Measurements from ENCODE around the gene ZWILCH.

Gene ZWILCH

DNA sequence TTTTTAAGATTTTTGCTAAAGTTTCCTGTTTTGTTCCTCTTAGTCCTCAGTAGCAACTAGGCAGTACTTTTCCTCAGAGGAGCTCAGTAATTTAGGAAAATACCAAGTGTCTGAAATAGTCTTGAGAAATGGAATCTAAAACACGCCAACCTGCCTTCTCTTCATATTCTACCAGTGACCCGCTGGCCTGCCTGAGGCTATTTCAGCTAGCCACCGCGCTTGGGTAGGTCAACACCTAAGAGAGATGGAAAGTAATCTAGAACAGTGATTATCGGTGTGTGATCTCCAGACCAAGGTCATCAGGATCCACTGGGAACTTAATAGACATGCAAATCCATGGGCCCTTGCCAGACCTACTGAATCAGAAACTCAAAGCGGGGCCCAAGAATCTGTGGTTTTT is 53.1 kb downstream of the ZWILCH start:
- DNase-seq = no peak

DNA sequence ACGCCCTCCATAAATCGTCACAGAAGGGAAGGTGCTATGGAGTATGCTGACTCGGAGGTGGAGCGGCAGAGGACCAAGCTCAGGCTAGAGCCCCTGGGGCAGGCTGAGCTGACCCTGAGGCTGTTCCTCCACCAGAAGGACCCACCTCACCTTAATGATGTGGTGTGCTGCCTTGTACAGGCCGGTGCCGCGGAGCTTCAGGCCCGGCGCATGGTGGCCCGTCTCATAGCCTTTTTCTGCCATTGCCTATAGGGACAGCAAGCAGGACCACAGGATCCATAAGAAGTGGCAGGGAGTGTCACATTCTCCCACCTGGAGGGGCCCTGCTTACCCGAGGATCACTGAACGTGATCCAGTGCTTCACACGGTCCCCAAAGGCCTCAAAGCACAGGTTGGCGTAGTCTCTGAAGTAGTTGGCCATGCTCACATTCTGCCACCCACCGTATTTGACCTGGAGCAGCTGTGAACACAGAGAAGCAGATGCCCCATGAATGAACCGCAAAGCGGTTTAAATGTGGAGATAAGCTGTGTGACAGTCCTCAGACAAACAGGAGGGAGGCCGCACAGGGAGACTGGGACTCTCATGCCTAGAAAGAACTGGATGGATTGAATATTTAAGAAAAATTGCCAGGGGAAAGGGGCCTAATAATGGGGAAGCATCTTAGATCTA is 55.9 kb downstream of the ZWILCH start:
- DNase-seq = no peak

DNA sequence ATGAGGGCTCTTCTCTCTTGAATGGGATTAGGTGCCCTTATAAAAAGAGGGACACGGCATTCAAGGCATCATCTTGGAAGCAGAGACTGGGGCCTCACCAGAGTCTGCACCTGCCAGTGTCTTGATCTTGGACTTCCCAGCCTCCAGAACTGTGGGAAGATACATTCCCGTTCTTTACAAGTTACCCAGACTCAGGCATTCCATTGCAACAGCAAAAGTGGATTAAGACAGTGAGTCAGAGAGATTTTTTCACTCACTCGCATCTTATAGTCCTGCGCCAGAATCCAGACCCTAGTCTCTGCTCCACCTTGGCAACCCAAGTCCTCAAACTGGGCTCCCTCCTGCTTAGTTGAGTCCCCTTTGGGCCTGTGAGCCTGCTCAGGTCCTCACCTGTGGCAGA is 58.0 kb downstream of the ZWILCH start:
- DNase-seq = no peak

DNA sequence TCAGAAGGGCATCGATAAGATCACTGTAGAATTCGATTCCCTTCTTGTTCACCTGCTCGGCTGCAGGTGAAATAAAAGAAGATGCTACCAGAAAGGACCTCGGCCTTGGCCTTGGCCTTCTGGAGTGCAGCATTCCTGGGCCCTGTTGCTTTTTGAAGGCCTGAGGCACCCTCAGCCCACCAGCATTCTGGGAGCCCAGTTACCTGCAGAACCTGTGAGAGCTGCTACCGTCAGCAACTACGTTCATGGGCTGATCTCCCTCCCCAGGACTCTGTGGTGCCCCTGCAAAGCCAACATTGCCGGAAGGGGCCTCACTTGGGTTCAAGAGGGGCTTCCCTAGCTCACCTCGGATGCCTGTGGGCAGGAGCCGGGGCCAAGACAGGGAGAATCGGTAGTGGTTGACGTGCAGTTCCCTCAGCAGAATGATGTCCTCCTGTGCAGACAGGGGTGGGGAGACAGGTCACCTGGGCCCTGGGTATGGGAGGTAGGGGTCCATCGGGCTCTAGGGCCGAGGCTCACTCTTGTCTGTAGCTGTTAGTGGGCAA is 58.5 kb downstream of the ZWILCH start:
- DNase-seq = no peak

DNA sequence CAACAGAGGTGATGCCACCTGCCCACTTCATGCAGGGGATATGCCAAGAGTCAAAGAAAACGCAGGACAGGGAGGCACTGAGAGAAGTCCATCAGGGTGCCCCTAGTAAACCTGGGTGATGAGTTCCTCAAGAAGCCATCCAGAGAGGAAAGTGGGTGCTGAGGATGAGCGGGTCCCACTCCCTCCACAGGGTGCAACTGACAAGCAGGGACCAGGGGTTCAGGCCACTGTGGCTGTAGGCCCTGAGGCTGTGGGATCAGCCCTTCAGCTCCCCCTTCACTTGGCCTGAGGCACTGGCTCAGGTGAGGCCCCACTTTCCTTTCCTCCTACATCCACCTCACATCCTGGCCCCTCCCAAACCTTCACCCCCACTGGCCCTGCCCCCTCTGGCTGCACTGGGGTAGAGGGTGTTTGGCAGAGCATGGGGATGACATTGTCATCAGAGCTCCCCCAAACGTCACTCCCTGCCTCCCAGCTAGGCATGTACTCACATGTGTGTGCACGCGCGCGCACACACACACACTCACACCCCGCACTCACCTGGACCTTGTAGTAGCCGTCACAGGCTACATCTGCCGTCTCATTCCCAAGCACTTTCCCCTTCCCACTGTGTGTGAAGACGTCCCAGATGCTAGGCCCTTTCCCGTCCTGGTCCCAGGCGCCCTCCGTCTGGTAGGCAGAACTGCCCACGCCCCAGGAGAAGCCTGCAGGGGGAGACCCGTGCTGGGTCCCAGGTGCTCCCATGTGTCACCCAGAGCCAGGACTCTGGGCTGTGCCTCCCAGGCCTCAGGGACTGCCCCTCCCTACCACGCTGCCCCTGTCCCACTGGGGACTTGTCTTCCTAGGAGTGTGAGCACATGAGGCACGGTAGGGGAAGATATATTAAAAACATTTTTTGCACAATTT is 59.3 kb downstream of the ZWILCH start:
- no peak for DNase-seq

DNA sequence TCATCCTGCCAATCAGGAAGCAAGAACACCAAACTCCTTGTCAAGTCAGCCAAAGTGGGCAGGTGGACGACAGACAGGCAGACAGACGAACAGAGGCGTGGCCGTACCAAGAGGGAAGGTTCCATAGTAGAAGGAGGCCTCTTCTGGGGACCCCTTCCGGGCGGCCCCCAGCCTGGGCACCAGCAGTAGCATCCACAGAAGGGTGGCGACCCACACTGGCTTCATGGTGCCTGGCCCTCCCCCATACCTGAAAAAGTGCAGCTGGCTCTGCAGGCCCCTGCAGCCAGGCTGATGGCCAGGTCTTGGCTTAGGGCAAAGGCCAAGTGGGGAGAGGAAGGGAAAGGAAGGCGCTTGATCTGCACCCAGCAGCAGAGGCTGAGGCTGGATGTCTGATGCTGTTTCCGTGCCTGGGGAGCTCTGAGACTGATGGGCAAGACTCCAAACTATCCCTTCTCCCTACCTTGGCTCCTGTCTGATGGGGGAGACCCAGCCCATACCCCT is 60.1 kb downstream of the ZWILCH start:
- no peak for DNase-seq

DNA sequence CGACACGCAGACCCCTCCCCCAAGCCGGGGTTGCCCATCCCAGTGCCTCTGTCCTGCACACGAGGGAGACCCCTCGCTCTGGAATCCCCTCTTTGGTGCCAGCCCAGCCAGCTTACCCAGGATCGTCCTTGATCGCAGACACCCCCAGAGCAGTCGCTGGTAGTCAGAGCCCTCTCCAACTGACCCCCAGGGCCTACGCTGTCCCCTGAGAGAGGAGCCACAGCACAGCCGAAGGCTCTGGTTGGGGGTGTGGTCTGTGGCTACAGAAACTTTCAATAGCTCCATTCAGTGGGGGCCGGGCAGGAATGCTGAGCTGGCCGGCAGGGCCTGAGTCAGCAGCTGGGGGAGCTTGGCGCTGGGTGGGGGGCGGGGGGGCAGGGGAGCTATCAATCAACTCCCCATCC is 60.6 kb downstream of the ZWILCH start, which contains the start of gene LCTL:
LCTL (minus strand) TSS at position 258 of the 404 bp plus-strand sequence. CDS start 633 bp downstream, outside the sequence.
- DNase-seq = no peak

DNA sequence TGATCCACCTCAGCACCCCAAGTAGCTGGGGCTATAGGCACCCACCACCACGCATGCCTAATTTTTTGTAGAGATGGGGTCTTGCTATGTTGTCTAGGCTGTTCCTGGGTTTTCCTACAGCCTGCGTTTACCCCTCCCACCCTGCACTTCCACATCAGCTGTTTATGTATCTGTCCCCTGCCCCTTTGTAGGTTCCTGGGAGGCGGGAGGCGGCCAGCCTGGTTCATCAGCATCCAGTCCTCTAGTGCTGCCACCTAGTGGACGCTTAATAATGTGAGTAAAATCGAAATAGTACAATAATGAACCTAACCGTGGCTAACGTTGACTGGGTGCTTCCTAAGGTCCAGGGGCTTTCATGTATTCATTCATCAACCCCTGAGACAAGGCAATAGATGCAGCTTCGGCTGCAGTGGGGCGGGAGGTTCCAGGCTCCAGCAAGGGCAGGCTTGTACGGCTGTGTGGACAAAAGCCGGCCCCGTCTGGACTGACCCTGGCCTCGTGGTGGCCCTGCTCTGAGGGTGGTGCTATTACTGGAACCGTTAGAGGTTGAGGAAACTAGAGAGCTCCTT is 61.9 kb downstream of the ZWILCH start:
- DNase-seq = peak; percentile 37

DNA sequence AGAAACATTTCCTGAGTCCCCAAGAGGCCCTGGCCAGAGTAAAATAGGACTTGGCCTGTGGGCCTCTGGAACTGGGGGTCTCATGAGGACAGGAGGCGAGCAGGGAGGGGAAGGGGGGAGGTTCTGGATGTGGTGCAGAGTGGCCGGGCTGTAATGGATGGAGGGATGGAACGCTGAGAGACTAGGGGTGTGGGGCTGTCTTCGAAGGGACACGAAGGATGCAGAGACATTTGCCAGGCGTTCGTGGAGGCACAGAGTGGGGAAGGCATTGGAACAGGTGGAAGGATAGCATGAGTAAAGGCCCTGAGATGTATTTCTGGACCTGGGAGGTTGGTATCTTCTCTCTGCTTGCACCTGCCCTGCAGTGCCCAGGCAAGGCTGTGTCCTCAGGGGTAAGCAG is 62.8 kb downstream of the ZWILCH start:
- DNase-seq = no peak

DNA sequence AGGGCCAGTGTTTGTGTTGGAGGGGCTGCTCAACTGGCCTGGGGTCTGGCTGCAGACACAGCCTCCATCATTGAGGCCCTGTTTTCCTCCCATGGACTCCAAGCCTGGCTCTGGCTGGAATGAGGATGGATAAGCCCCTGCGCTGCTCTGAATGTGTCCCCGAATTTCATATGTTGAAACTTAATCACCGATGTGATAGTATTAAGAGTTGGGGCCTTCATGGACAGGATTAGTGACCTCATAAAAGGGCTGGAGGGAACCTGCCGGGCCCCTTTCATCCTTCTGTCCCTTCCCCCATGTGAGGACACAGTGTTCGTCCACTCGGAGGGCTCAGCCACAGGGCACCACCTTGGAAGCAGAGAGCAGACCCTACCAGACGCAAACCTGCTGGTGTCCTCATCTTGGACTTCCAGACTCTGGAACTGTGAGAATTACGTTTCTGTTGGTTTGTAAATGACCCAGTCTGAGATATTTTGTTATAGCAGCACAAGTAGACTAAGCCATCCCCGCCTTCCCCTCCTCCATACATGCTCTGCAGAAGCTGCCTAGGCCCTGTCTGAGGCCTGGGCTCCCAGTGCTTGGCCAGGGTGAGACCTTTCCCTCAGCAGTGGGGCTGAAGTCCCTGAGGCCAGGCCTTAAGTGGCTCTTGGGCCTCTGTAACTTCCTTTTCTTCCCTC is 64.5 kb downstream of the ZWILCH start:
- DNase-seq = no peak

DNA sequence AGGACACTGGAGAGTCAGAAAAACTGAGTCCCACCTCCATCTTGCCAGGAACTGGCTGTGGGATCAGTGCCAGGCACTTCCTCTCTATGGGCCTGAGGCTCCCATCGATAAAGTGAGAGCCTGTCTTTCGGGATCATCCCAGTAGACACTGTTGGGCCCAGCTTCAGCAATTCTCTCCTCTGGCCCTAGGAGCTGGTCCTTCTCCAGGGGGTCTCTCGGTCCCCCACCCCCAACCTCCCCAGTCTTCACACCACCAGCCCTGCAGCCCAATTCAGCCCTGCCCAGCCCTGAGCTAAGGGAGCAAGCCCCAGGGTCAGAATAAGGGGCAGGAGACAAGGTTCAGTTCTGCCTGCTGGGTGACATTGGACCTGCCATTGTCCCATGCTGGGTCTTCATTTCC is 65.2 kb downstream of the ZWILCH start:
- DNase-seq = no peak

DNA sequence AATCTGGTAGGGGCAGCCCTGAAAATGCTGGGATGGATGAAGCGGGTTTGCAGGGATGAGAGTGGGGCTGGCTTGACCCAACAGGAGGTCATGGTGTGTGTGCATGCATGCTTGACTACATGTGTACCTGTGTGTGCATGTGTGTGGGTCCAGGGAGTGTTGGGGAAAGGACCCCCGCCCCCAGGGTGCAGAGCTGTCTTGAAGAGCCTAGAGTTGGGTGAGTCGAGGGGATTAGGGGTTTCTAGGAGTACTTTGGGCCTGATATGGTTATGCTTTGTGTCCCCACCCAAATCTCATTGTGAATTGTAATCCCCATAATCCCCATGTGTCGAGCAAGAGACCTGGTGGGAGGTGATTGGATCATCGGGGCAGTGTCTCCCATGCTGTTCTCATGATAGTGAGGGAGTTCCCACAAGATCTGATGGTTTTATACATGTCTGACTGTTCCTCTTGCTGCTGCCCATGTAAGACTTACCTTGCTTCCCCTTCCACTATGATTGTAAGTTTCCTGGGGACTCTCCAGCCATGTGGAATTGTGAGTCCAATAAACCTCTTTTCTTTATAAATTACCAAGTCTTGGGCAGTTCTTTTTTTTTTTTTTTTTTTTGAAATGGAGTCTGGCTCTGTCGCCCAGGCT is 65.8 kb downstream of the ZWILCH start:
- DNase-seq = no peak

DNA sequence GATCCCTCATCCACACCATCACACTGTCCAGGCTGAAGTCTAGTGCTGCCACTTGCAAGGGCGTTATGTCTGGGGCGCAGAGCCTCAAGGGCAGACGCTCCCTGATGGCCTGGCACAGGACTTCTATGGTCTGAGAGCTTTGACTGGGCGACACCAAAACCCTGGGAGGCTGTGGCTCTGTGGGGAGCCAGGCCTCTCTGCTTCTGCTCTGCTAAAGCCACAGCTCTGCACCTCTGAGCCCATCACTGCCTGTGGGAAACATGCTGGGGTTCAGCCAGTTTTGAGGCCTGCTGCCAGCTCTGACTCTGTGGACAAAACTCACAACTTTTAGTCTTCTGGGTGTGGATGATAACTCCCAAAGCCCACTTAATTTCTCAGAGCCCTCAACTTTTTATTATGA is 67.0 kb downstream of the ZWILCH start:
- peak; percentile 3 for DNase-seq

DNA sequence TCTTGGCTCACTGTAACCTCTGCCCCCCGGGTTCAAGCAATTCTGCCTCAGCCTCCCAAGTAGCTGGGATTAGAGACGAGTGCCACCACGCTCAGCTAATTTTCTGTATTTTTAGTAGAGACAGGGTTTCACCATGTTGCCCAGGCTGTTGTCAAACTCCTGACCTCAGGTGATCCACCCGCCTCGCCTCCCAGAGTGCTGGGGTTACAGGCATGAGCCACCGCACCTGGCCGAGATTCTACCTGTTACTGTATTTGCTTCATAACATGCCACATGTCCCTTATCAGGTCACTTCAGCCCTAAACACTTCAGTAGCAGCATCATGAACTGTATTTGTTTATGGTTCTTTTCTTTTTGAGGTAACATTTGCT is 68.2 kb downstream of the ZWILCH start:
- DNase-seq = no peak

DNA sequence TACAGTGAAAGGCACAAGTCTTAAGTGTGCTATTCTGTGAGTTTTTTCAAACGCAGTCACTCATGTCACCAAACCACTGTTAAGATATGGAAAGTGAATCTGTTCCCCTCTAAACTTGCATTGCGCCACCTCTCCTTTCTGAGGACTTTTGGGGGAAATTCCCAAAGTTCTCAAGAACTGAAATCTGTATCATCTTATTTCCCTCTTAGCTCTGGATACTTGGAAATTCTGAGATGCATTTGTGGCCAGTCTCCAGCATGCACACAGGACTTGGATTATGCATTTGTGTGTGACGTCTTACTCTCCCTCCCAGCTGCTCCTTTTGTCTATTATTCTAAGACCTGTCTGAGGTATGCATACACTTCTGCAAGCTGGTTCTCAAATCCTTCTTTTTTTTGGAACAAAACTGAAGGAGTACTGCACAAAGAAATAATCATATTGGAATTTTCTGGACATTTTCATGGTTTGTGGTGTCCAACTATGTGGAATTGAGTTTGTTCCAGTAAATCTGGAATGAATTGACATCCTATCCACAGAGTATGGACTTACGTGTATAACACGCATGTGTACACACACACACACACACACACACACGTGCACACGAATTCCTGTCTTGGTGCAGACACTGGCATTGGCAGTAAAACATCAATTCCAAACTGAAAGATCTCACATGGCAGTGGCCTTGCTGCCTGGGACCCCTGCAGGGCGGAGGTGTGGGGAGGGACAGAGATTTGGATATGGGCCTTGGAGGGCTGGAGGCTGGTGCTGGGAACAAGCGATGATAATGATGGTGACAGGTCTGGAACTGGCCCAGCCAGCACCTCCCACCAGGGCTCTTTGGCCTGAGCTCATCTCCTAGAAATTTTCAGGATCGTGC is 68.8 kb downstream of the ZWILCH start:
- no peak for DNase-seq

DNA sequence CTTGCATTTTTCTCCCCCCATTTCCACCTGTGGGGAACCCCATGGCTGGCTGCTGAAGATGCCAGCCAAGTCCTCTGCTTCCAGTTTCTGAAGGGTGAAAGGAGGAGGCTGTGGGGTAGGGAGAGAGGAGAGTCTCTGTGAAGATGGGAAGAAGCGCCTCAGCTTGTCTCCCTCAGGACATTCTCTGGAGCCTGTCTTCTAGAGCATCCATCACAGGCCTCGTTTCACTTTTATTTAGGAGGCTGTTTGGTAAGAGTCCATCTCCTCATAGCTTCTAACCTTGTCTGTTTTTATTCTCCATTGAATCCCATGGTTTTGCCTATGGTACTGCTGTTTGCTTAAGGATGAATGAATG is 69.4 kb downstream of the ZWILCH start:
- no peak for DNase-seq

DNA sequence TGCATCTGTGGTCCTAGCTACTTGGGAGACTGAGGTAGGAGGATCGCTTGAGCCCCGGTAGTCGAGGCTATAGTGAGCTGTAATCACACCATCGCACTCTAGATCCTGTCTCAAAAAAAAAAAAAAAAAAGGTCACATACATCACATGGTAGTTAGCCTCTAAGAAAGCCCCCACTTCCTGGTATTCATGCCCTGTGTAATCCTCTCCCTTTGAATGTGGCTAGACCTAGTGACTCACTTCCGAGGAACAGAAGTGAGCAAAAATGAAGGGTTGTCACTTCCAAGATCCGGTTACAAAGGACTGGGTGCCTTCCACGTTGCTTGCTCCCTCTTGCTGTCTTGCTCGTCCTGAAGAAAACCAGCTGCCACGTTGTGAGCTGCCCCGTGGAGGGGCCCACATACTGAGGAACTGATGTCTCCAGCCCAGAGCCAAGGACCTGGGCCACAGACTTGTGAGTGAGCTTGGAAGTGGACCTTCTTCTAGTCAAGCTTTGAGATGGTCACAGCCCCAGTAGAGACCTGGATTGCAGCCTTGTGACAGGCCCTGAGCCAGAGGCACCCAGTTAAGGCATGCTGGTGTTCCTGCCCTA is 73.3 kb downstream of the ZWILCH start:
- no peak for DNase-seq

DNA sequence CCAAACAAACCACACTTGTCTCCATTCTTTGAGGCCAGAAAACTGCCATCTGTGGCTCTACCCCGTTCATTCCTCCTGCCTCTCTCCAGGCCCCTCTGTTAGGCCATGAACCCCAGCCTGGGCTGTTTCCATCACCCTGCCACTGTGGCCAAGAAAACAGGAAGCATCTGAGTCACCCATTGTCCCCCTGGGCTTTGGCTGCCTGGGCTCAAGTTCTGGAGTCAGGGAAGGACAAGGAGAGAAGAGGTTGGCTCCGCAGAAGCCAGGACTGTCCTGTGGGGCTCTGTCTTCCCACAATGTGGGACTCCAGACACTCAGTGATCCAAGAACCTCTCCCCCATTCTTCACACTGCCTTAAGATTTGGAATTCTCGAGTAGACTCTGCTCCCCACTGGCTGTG is 75.5 kb downstream of the ZWILCH start:
- DNase-seq = no peak

DNA sequence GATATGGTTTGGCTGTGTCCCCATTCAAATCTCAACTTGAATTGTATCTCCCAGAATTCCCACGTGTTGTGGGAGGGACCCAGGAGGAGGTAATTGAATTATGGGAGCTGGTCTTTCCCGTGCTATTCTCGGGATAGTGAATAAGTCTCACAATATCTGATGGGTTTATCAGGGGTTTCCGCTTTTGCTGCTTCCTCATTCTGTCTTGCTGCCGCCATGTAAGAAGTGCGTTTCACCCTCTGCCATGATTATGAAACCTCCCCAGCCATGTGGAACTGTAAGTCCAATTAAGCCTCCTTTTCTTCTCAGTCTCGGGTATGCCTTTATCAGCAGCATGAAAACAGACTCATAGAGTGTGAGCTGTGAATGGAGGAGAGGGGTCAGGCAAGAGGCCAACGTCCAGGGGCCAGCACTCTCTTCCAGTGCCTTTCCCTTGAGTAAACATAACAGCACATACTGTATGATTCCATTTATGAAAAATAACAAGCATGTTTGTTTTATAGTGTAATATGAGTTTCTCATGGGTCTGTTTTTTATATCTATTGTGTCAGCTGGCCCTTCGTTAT is 76.9 kb downstream of the ZWILCH start:
- no peak for DNase-seq

DNA sequence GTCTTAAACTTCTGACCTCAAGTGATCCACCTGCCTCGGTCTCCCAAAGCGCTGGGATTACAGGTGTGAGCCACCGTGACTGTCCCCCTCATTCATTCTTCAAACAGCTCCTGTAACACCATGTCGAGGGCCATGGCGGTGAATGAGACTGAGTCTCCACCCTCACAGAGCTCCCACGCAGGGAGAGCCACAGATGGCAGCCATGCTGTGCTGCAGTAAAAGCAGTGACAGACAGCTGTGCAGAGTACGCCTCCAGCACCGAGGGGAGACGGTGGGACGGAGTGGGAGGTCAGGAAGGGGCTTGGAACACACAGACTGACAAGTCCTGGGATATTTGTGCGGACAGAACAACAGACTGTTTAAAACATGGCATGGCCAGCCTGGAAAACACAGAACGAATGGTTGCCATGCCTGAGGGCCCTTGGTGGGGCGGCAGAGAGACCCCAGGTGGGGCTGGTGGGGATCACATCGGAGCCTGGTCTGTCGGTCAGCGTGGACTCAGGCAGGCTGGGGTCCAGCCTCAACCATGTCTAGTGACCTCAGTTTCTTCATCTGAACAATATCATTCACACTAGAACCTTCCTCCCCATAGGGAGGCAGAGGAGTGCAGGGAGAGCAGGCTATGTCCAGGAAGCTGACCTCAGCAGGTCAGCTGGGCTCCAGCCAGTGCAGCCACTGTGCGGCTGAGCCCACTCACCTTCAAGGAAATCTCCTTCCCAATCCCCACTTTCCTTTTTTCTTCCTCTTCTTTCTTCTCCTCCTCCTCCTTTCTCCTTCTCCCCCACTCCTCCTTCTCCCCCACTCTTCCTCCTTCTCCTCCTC is 81.2 kb downstream of the ZWILCH start:
- no peak for DNase-seq
